H9 (cell line): ENCODE results near the gene TRABD2B. TPM values are rescaled to one million over a fixed set of nuclear protein-coding genes. Genes with fewer than 3 reads are reported as not detected.

Experiments
- DNase-seq: peaks from one replicate; pipeline ENCODE4 v3.0.0-alpha.2; 2017
- H2AFZ ChIP-seq: one replicate; pipeline ENCODE4 v1.6.1; 2013; ENCODE audit warnings: mild to moderate bottlenecking, low read length, control low read depth, moderate library complexity
- H2AK5ac ChIP-seq: 2 replicates; pipeline ENCODE4 v1.6.1; 2013; ENCODE audit warnings: low read length, control low read depth, mixed read lengths; ENCODE audit not compliant: insufficient read length
- H2BK120ac ChIP-seq: one replicate; pipeline ENCODE4 v1.6.1; 2013; ENCODE audit warnings: low read depth, mild to moderate bottlenecking, low read length, control low read depth, inconsistent platforms; ENCODE audit not compliant: poor library complexity, severe bottlenecking
- H2BK12ac ChIP-seq: 2 replicates; pipeline ENCODE4 v1.6.1; 2013; ENCODE audit warnings: low read length, control low read depth, mixed read lengths, low read depth; ENCODE audit not compliant: insufficient read length
- H2BK15ac ChIP-seq: 2 replicates; pipeline ENCODE4 v1.6.1; 2013; ENCODE audit warnings: low read depth, low read length, control low read depth
- H2BK20ac ChIP-seq: one replicate; pipeline ENCODE4 v1.6.1; 2013; ENCODE audit warnings: low read depth, mild to moderate bottlenecking, low read length, control low read depth, inconsistent platforms; ENCODE audit not compliant: poor library complexity, severe bottlenecking
- H2BK5ac ChIP-seq: 2 replicates; pipeline ENCODE4 v1.6.1; 2013; ENCODE audit warnings: low read length, control low read depth, mixed read lengths; ENCODE audit not compliant: insufficient read length
- H3K14ac ChIP-seq: 2 replicates; pipeline ENCODE4 v1.6.1; 2013; ENCODE audit warnings: low read length, control low read depth; ENCODE audit not compliant: insufficient read depth
- H3K18ac ChIP-seq: 2 replicates; pipeline ENCODE4 v1.6.1; 2013; ENCODE audit warnings: low read depth, mild to moderate bottlenecking, mixed read lengths, low read length, control low read depth; ENCODE audit not compliant: insufficient read length
- H3K23ac ChIP-seq: 2 replicates; pipeline ENCODE4 v1.6.1; 2013; ENCODE audit warnings: low read length, control low read depth, mixed read lengths, low read depth; ENCODE audit not compliant: insufficient read length
- H3K23me2 ChIP-seq: 2 replicates; pipeline ENCODE4 v1.6.1; 2013; ENCODE audit warnings: low read depth, mild to moderate bottlenecking, mixed read lengths, low read length, control low read depth; ENCODE audit not compliant: insufficient read length, poor library complexity, severe bottlenecking
- H3K27ac ChIP-seq: 2 replicates; pipeline ENCODE4 v1.5.1; 2013; ENCODE audit warnings: low read length, control low read depth, mixed read lengths, low read depth; ENCODE audit not compliant: insufficient read length
- H3K27me3 ChIP-seq: 2 replicates; pipeline ENCODE4 v1.6.1; 2013; ENCODE audit warnings: low read length, control low read depth, inconsistent platforms; ENCODE audit not compliant: insufficient read depth
- H3K4ac ChIP-seq: 2 replicates; pipeline ENCODE4 v1.6.1; 2013; ENCODE audit warnings: low read depth, mild to moderate bottlenecking, control low read depth, inconsistent platforms, low read length, moderate library complexity
- H3K4me1 ChIP-seq: 2 replicates; pipeline ENCODE4 v1.6.1; 2013; ENCODE audit warnings: low read length, control low read depth, inconsistent platforms; ENCODE audit not compliant: insufficient read depth
- H3K4me2 ChIP-seq: 2 replicates; pipeline ENCODE4 v1.6.1; 2013; ENCODE audit warnings: low read length, control low read depth, mixed read lengths; ENCODE audit not compliant: insufficient read length, insufficient read depth
- H3K56ac ChIP-seq: 2 replicates; pipeline ENCODE4 v1.6.1; 2013; ENCODE audit warnings: low read depth, mild to moderate bottlenecking, mixed read lengths, low read length, control low read depth; ENCODE audit not compliant: insufficient read length
- H3K79me1 ChIP-seq: 2 replicates; pipeline ENCODE4 v1.6.1; 2013; ENCODE audit warnings: low read depth, mild to moderate bottlenecking, moderate library complexity, low read length, control low read depth, inconsistent platforms; ENCODE audit not compliant: insufficient read depth, poor library complexity, severe bottlenecking
- H3K79me2 ChIP-seq: 2 replicates; pipeline ENCODE4 v1.6.1; 2013; ENCODE audit warnings: low read length, control low read depth, inconsistent platforms; ENCODE audit not compliant: insufficient read depth
- H3K9ac ChIP-seq: 2 replicates; pipeline ENCODE4 v1.6.1; 2013; ENCODE audit warnings: low read length, control low read depth, mixed read lengths; ENCODE audit not compliant: insufficient read length; ENCODE audit errors: extremely low read depth
- H3K9me3 ChIP-seq: one replicate; pipeline ENCODE4 v1.6.1; 2013; ENCODE audit warnings: low read depth, low read length, inconsistent platforms; ENCODE audit not compliant: control insufficient read depth
- H3T11ph ChIP-seq: one replicate; pipeline ENCODE4 v1.6.1; 2013; ENCODE audit warnings: mild to moderate bottlenecking, low read length, control low read depth, inconsistent platforms
- H4K20me1 ChIP-seq: one replicate; pipeline ENCODE4 v1.6.1; 2013; ENCODE audit not compliant: control insufficient read depth, insufficient read length, insufficient read depth
- H4K5ac ChIP-seq: 2 replicates; pipeline ENCODE4 v1.6.1; 2013; ENCODE audit warnings: low read depth, mild to moderate bottlenecking, mixed read lengths, low read length, control low read depth; ENCODE audit not compliant: insufficient read length
- H4K8ac ChIP-seq: replicated peaks from 2 replicates; pipeline ENCODE4 v1.6.1; 2013; ENCODE audit warnings: low read length, control low read depth, mixed read lengths, low read depth; ENCODE audit not compliant: insufficient read length
- H4K91ac ChIP-seq: 2 replicates; pipeline ENCODE4 v1.6.1; 2013; ENCODE audit warnings: low read depth, mild to moderate bottlenecking, moderate library complexity, mixed read lengths, low read length, control low read depth; ENCODE audit not compliant: insufficient read length
- H3K27ac Mint-ChIP-seq, 3 experiments: 2 replicates in 2 of 3; 3 replicates in 1 of 3; pipeline ENCODE4 v1.8.0; 2020 to 2021; ENCODE audit warnings: mixed read lengths in 3 of 3, mild to moderate bottlenecking in 1 of 3, moderate library complexity in 1 of 3
- H3K27me3 Mint-ChIP-seq: 2 replicates; pipeline ENCODE4 v1.8.0; 2021; ENCODE audit warnings: low read depth, mild to moderate bottlenecking, moderate library complexity, mixed read lengths
- H3K36me3 Mint-ChIP-seq, 3 experiments: 2 replicates in 2 of 3; 3 replicates in 1 of 3; pipeline ENCODE4 v1.8.0; 2020 to 2021; ENCODE audit warnings: low read depth in 3 of 3, mixed read lengths in 3 of 3; ENCODE audit not compliant: insufficient read depth in 1 of 3
- H3K4me1 Mint-ChIP-seq, 2 experiments: 2 replicates each; pipeline ENCODE4 v1.8.0; 2020; ENCODE audit warnings: mixed read lengths in 2 of 2
- H3K4me3 Mint-ChIP-seq, 2 experiments: 2 replicates in 1 of 2; 3 replicates in 1 of 2; pipeline ENCODE4 v1.8.0; 2020 to 2021; ENCODE audit warnings: mild to moderate bottlenecking in 2 of 2, mixed read lengths in 2 of 2, moderate library complexity in 1 of 2
- H3K9me3 Mint-ChIP-seq, 2 experiments: 2 replicates in 1 of 2; 3 replicates in 1 of 2; pipeline ENCODE4 v1.8.0; 2020; ENCODE audit warnings: mild to moderate bottlenecking in 2 of 2, mixed read lengths in 2 of 2, moderate library complexity in 1 of 2
- WGBS: extraction: QIAGEN DNeasy Blood & Tissue Kit; methylation state at CpG from one replicate; pipeline ENCODE4 v1.1.7; 2013; ENCODE audit warnings: missing lambda C conversion rate, low lambda C conversion rate, mixed read lengths; ENCODE audit not compliant: insufficient read length; ENCODE audit errors: extremely low coverage; 5-methylcytosine and 5-hydroxymethylcytosine counted together
- total RNA-seq: library from RNA; stranded (reverse); gene quantifications from 2 replicates; pipeline ENCODE4 v1.2.1, GENCODE V29; 2021
- TF ChIP-seq, protein P1 (sequence below): fragments of 200-600 bp; sonication (generic); conservative IDR thresholded peaks from 3 replicates; pipeline ENCODE4 v1.8.0; 2021; ENCODE audit warnings: antibody characterized with exemption, mild to moderate bottlenecking

Gene TRABD2B
- total RNA-seq, 1 experiment from 2014 or later = 2.3 TPM

DNA sequence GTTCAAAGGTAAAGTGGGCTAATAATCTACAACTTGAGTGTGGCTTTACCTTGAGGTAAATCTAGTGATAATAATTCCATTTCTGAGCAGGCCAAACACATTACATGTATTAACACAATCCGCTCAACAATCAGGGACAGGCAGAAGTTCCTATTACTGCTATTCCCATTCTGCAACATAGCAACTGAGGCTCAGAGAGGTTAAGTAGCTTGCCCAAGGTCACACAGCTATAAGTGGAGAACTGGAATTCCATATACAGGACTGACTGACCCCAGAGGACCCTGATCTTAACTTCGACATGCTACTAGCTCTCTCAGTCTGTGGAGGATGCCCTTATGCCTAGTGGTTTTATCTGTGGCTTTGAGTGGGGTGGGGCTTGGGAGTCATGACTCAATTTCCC, 110.1 kb downstream of the TRABD2B start:
- no peak overlapping the region for H2BK20ac ChIP-seq
- no peak overlapping the region for H3K23ac ChIP-seq
- DNase-seq = no peak
- peaks cover 8 to 11% of the 10 kb centered on the region in 2 experiments for H3K4me1 Mint-ChIP-seq
- H3K79me1 ChIP-seq = no peaks in the 10 kb centered on the region
- H2BK120ac ChIP-seq = no peak overlapping the region
- H3K27me3 Mint-ChIP-seq = peaks cover 1% of the 10 kb centered on the region; the same call in 1 of the 2 replicates
- no peaks in the 10 kb centered on the region for H3K9me3 ChIP-seq
- no peak overlapping the region for H3K9ac ChIP-seq
- TF ChIP-seq, protein P1, sequence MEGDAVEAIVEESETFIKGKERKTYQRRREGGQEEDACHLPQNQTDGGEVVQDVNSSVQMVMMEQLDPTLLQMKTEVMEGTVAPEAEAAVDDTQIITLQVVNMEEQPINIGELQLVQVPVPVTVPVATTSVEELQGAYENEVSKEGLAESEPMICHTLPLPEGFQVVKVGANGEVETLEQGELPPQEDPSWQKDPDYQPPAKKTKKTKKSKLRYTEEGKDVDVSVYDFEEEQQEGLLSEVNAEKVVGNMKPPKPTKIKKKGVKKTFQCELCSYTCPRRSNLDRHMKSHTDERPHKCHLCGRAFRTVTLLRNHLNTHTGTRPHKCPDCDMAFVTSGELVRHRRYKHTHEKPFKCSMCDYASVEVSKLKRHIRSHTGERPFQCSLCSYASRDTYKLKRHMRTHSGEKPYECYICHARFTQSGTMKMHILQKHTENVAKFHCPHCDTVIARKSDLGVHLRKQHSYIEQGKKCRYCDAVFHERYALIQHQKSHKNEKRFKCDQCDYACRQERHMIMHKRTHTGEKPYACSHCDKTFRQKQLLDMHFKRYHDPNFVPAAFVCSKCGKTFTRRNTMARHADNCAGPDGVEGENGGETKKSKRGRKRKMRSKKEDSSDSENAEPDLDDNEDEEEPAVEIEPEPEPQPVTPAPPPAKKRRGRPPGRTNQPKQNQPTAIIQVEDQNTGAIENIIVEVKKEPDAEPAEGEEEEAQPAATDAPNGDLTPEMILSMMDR = no peak
- no peaks in the 10 kb centered on the region for H4K20me1 ChIP-seq
- no peaks in the 10 kb centered on the region for H3K36me3 Mint-ChIP-seq
- H4K8ac ChIP-seq = no peak overlapping the region
- H3K4me2 ChIP-seq = no peak overlapping the region
- H3K4me3 Mint-ChIP-seq = no peak overlapping the region
- no peak overlapping the region for H3T11ph ChIP-seq
- H3K4ac ChIP-seq = no peak overlapping the region
- H3K27ac Mint-ChIP-seq = no peak overlapping the region
- no peaks in the 10 kb centered on the region for H3K23me2 ChIP-seq
- H3K18ac ChIP-seq = no peak overlapping the region
- H2AFZ ChIP-seq = no peak overlapping the region
- H4K91ac ChIP-seq = no peak overlapping the region
- H3K56ac ChIP-seq = no peak overlapping the region
- H2BK5ac ChIP-seq = no peak overlapping the region
- H3K27ac ChIP-seq = no peak overlapping the region
- H3K79me2 ChIP-seq = no peaks in the 10 kb centered on the region
- no CpG with 5 or more reads among the region's 2 CpGs for WGBS
- no peak overlapping the region for H2AK5ac ChIP-seq
- H2BK12ac ChIP-seq = no peak overlapping the region
- no peaks in the 10 kb centered on the region for H3K9me3 Mint-ChIP-seq
- no peaks in the 10 kb centered on the region; the same call in 1 of the 2 replicates for H3K4me1 ChIP-seq
- no peak overlapping the region for H3K14ac ChIP-seq
- no peaks in the 10 kb centered on the region for H3K27me3 ChIP-seq
- H4K5ac ChIP-seq = no peak overlapping the region
- no peak overlapping the region for H2BK15ac ChIP-seq
